T-helper 22 cell (primary cell): ENCODE results near the gene TLL2.

Experiments used
- DNase-seq: peaks from one replicate; pipeline ENCODE4 v3.0.0-alpha.2; 2020; ENCODE audit warnings: low read depth

Gene TLL2

GRCh38 chr10:96358851-96359540, 154.7 kb downstream of the TLL2 start, which contains the start of gene OPALIN:
Gene OPALIN (minus strand): TSS chr10:96359002. CDS start chr10:96358896, 106 bp downstream.
- no peak for DNase-seq

GRCh38 chr10:96357038-96357620, 156.6 kb downstream of the TLL2 start:
- no peak for DNase-seq

GRCh38 chr10:96352582-96352981, 161.1 kb downstream of the TLL2 start:
- no peak for DNase-seq

- no peak for DNase-seq
Measured at GRCh38 chr10:96352027-96352426, 161.7 kb downstream of the TLL2 start.

- no peak for DNase-seq
Measured at GRCh38 chr10:96346295-96346694, 167.4 kb downstream of the TLL2 start.

GRCh38 chr10:96345222-96345621, 168.5 kb downstream of the TLL2 start:
- no peak for DNase-seq

GRCh38 chr10:96344178-96344577, 169.5 kb downstream of the TLL2 start:
- no peak for DNase-seq

- DNase-seq = no peak
Measured at GRCh38 chr10:96342402-96342801, 171.3 kb downstream of the TLL2 start.

- DNase-seq = no peak
Measured at GRCh38 chr10:96341219-96342182, 172.2 kb downstream of the TLL2 start.

GRCh38 chr10:96339956-96340904, 173.5 kb downstream of the TLL2 start:
- DNase-seq = peak; percentile 11

GRCh38 chr10:96339383-96339782, 174.3 kb downstream of the TLL2 start:
- DNase-seq = no peak

- no peak for DNase-seq
Measured at GRCh38 chr10:96338279-96338925, 175.3 kb downstream of the TLL2 start.

- DNase-seq = no peak
Measured at GRCh38 chr10:96337106-96337505, 176.6 kb downstream of the TLL2 start.

- no peak for DNase-seq
Measured at GRCh38 chr10:96334616-96335526, 178.9 kb downstream of the TLL2 start.

- DNase-seq = no peak
Measured at GRCh38 chr10:96333101-96333500, 180.6 kb downstream of the TLL2 start.

- no peak for DNase-seq
Measured at GRCh38 chr10:96327462-96327861, 186.3 kb downstream of the TLL2 start.

- DNase-seq = no peak
Measured at GRCh38 chr10:96325719-96326373, 187.9 kb downstream of the TLL2 start.

GRCh38 chr10:96324447-96324846, 189.3 kb downstream of the TLL2 start:
- no peak for DNase-seq

GRCh38 chr10:96322275-96322674, 191.5 kb downstream of the TLL2 start:
- DNase-seq = no peak
